ENCODE data around the gene DPH5. TPM values are rescaled to one million over a fixed set of nuclear protein-coding genes. Genes with fewer than 3 reads are reported as not detected.

Gene DPH5
- total RNA-seq, 2 donors from 2014 or later = 2.6 to 29.6 TPM

- Histone ChIP-seq H3K4me3 (no peak overlapping the region), H3K36me3 (replicated peaks in 1 of 2; ENCODE audit: insufficient read depth in 1 of 2, low read depth in 2 of 2) (peaks cover 0 to 4% of the 10 kb centered on the region in 2 donors), H3K9me3 (no peaks in the 10 kb centered on the region), H3K4me1 (no peaks in the 10 kb centered on the region), H3K27me3 (no peaks in the 10 kb centered on the region), H3K27ac (no peak overlapping the region)
- intact Hi-C loops (cut with DNase I) = no loop called here
- ATAC-seq (no peak), DNase-seq (no peak)
- no peak for TF ChIP-seq POLR2A (IDR thresholded peaks at IDR 0.05)
- no peak for TF ChIP-seq CTCF (IDR thresholded peaks at IDR 0.05)
- WGBS, 2 donors = 92 to 95% methylated on average over 1 of the region's 1 CpG
Observed at GRCh38 chr1:100971021-100971420, 54.6 kb downstream of the DPH5 start.

GRCh38 chr1:100969327-100969726 lies 56.3 kb downstream of the DPH5 start:
- Histone ChIP-seq H3K36me3 (replicated peaks in 1 of 2; ENCODE audit: insufficient read depth in 1 of 2, low read depth in 2 of 2) (peaks cover 0 to 15% of the 10 kb centered on the region in 2 donors), H3K27ac (no peak overlapping the region), H3K27me3 (no peaks in the 10 kb centered on the region), H3K4me1 (no peaks in the 10 kb centered on the region), H3K9me3 (no peaks in the 10 kb centered on the region), H3K4me3 (no peak overlapping the region)
- no peak for DNase-seq
- no peak for TF ChIP-seq POLR2A (IDR thresholded peaks at IDR 0.05)
- no peak for TF ChIP-seq CTCF (IDR thresholded peaks at IDR 0.05)
- WGBS, 2 donors = 88 to 95% methylated on average over 2 of the region's 2 CpGs
- no peak for ATAC-seq
- intact Hi-C loops (cut with DNase I) = no loop called here

GRCh38 chr1:100968621-100969020 lies 57.0 kb downstream of the DPH5 start:
- no peaks in the 10 kb centered on the region for H3K27me3 ChIP-seq
- intact Hi-C loops (cut with DNase I) = no loop called here
- ATAC-seq = no peak
- H3K27ac ChIP-seq = no peak overlapping the region
- H3K9me3 ChIP-seq = no peaks in the 10 kb centered on the region
- H3K4me1 ChIP-seq = no peaks in the 10 kb centered on the region
- no peak overlapping the region for H3K4me3 ChIP-seq
- H3K36me3 ChIP-seq (replicated peaks in 1 of 2; ENCODE audit: insufficient read depth in 1 of 2, low read depth in 2 of 2) = peaks cover 0 to 15% of the 10 kb centered on the region in 2 donors
- 66 to 81% methylated on average over 1 of the region's 1 CpG for WGBS, 2 donors
- TF ChIP-seq CTCF (IDR thresholded peaks at IDR 0.05) (no peak), POLR2A (IDR thresholded peaks at IDR 0.05) (no peak)
- DNase-seq = no peak

GRCh38 chr1:100960098-100960497 lies 65.5 kb downstream of the DPH5 start:
- intact Hi-C loops (cut with DNase I) = no loop called here
- H3K4me1 ChIP-seq = no peaks in the 10 kb centered on the region
- TF ChIP-seq CTCF (IDR thresholded peaks at IDR 0.05) (no peak), POLR2A (IDR thresholded peaks at IDR 0.05) (no peak)
- H3K4me3 ChIP-seq = no peak overlapping the region
- ATAC-seq = no peak
- no peak overlapping the region for H3K27ac ChIP-seq
- H3K27me3 ChIP-seq = no peaks in the 10 kb centered on the region
- H3K9me3 ChIP-seq = no peaks in the 10 kb centered on the region
- H3K36me3 ChIP-seq (replicated peaks in 1 of 2; ENCODE audit: insufficient read depth in 1 of 2, low read depth in 2 of 2) = peaks cover 0 to 2% of the 10 kb centered on the region in 2 donors
- DNase-seq = no peak
- WGBS, 2 donors = 41 to 63% methylated on average over 1 of the region's 1 CpG

GRCh38 chr1:100959502-100960060 lies 66.0 kb downstream of the DPH5 start:
- Histone ChIP-seq H3K9me3 (no peaks in the 10 kb centered on the region), H3K4me1 (no peaks in the 10 kb centered on the region), H3K27me3 (no peaks in the 10 kb centered on the region), H3K27ac (no peak overlapping the region), H3K4me3 (no peak overlapping the region), H3K36me3 (replicated peaks in 1 of 2; ENCODE audit: insufficient read depth in 1 of 2, low read depth in 2 of 2) (no peaks in the 10 kb centered on the region)
- 85 to 90% methylated on average over 5 of the region's 5 CpGs for WGBS, 2 donors
- TF ChIP-seq CTCF (IDR thresholded peaks at IDR 0.05) (no peak), POLR2A (IDR thresholded peaks at IDR 0.05) (no peak)
- DNase-seq = no peak
- intact Hi-C loops (cut with DNase I) = no loop called here
- no peak for ATAC-seq
